IgD-negative memory B cell (primary cell): Measurements from ENCODE around the gene JAG1. TPM values are rescaled to one million over a fixed set of nuclear protein-coding genes. Genes with fewer than 3 reads are reported as not detected.
"Not testable (repeated sequence)": the region's sequence is repeated elsewhere in the genome, so short reads cannot be mapped to it uniquely, and the experiment has no call there.

ENCODE experiments used
- H3K27ac Mint-ChIP-seq, 3 donors: one replicate each; pipeline ENCODE4 v1.8.0; 2020 to 2022; ENCODE audit warnings: mild to moderate bottlenecking in 3 of 3, mixed read lengths in 3 of 3, moderate library complexity in 1 of 3
- H3K27me3 Mint-ChIP-seq: one replicate; pipeline ENCODE4 v1.8.0; 2021; ENCODE audit warnings: mixed read lengths
- H3K36me3 Mint-ChIP-seq: one replicate; pipeline ENCODE4 v1.8.0; 2020; ENCODE audit warnings: mild to moderate bottlenecking, mixed read lengths
- H3K4me1 Mint-ChIP-seq, 3 donors: one replicate each; pipeline ENCODE4 v1.8.0; 2020 to 2022; ENCODE audit warnings: mixed read lengths in 3 of 3, mild to moderate bottlenecking in 1 of 3
- H3K4me3 Mint-ChIP-seq, 4 donors: one replicate each; pipeline ENCODE4 v1.8.0; 2020 to 2022; ENCODE audit warnings: mild to moderate bottlenecking in 4 of 4, mixed read lengths in 4 of 4, moderate library complexity in 3 of 4
- H3K9me3 Mint-ChIP-seq, 3 donors: one replicate each; pipeline ENCODE4 v1.8.0; 2020 to 2021; ENCODE audit warnings: mixed read lengths in 3 of 3, mild to moderate bottlenecking in 1 of 3
- polyA plus RNA-seq: library from polyadenylated mRNA; unstranded; fragments of 300-500 nt; fragmentation: Illumina TruSeq; gene quantifications from one replicate; pipeline ENCODE4 v1.2.3, GENCODE V29; 2021

Gene JAG1
- polyA plus RNA-seq, 1 donor from 2014 or later = not detected

DNA sequence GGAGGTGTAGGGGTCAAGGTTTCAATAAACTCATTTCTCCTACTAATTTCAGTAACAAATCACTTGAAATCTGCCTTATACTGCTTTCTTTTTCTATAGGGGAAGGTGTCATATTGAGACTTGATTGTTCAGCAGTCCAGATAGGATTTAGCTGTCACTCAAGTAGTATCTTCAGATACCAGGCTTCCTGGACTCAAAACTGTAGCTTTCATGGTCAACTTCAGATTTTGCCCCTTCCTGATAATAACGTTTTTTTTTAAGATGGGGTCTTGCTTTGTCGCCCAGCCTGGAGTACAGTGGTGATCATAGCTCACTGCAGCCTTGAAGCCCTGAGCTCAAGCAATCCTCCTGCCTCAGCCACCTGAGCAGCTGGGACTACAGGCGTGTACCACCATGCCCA is 77.8 kb downstream of the JAG1 start:
- H3K27ac Mint-ChIP-seq = no peak overlapping the region
- H3K9me3 Mint-ChIP-seq = no peaks in the 10 kb centered on the region
- peaks cover 11% of the 10 kb centered on the region for H3K36me3 Mint-ChIP-seq
- H3K27me3 Mint-ChIP-seq = no peaks in the 10 kb centered on the region
- no peaks in the 10 kb centered on the region for H3K4me1 Mint-ChIP-seq
- H3K4me3 Mint-ChIP-seq = no peak overlapping the region

DNA sequence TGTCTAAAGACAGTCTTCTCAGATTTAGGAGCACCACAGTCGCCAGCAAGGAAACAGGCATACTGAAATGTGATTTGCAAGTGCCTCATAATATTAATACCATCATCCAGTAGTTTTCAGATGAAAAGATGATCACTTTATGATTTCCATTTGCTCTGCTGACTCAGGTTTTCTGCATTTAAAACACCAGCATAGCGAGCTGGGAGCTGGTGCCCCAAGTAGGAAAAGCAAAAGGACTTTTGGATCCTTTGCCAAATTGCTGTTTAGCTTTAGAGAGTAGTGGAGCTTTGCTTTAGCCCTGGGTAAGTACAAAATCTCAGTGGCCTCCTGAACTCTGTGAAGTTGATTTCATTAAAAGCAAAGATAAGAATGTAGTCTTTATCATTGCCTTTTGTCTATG is 78.5 kb downstream of the JAG1 start:
- Mint-ChIP-seq H3K27me3 (no peaks in the 10 kb centered on the region), H3K4me1 (no peaks in the 10 kb centered on the region), H3K4me3 (no peak overlapping the region), H3K36me3 (peaks cover 11% of the 10 kb centered on the region), H3K9me3 (no peaks in the 10 kb centered on the region), H3K27ac (no peak overlapping the region)

DNA sequence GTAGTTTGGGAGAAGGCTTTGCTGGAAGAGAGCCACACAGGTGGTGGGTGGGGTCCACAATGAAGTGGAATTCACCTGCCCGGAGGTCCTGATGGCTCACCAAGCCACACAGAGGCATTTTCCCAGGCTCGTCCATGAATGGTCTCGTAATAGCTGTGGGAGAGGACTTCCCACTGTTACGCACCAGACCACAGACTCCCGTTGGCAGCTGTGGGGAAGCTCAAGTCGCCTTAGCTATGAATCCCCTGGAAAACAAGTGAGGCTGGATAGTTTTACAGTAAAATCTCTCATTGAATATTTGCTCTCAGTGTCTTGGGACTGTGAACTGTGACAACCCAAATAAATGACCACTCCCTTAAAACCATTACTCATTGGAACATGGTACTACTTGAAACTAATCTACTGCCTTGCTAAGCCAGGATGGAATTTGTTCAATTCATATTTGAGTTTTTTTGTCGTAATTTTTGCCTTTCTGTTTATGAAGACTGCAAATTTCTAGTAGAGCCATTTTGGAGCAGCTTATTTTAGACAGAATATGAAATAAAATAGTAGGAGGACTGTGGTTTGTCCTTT is 79.4 kb downstream of the JAG1 start:
- Mint-ChIP-seq H3K27me3 (no peaks in the 10 kb centered on the region), H3K4me1 (no peaks in the 10 kb centered on the region), H3K27ac (no peak overlapping the region), H3K36me3 (peaks cover 14% of the 10 kb centered on the region), H3K4me3 (no peak overlapping the region), H3K9me3 (no peaks in the 10 kb centered on the region)

DNA sequence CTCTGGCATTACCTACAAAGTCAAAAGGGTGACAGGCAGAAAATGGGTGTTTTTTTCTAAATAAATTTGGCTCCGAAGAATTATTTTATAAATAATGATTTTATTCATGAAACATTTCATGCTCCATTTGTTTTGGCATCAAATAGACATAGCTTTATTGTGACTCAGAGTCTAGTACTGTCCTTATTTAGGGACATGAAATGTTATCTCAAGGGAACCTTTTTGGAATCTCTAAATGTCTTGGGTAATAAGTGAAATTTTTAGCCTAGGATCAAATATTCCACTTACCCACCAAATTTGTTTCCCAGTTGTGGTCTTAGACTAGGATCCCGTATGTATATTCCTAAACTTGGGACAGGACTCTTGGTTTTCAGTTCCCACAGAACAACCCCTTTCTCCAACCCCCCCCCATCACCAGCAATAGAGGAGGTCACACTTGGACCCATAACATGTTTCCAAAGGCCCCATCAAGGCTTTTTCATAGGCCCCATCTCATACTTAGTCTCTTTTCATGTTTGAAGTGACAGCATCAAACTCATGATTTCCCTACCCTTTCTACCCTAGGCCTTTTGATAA is 81.8 kb downstream of the JAG1 start:
- peaks cover 11% of the 10 kb centered on the region for H3K36me3 Mint-ChIP-seq

DNA sequence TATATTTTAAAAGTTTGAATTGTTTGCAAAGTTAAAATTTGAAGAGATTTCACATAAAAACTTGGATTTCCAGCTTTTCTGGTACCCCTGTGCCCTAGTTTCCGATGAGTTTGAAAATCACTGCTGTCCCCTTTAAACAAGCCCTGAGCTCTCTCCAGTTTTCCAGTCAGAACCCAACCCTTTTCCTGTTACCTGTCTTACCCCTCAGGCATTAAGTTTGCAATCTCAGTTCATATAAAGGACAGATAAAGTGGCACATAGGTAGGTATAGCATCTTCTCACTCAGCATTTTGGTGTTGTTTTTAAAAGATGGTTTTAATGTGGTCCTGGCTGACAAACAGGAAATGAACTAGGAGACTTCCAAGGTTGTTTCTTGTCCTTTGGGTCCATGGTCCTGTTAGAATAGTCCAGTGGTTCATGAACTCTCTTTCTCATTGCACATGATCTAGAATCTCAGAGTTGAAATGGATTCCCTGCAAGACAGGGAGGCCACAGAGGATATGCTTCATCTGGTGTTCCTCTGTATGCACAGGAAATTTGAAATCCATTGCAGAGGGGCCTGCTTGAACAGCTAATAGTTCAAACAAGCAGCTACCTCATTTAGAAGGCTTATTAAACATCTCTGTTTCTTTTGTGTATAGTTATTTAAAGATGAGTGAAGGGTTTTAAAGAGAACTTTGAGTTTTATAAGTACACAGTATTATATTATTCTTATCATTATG is 82.7 kb downstream of the JAG1 start:
- H3K27me3 Mint-ChIP-seq = no peaks in the 10 kb centered on the region
- no peaks in the 10 kb centered on the region for H3K9me3 Mint-ChIP-seq
- H3K4me3 Mint-ChIP-seq = no peak overlapping the region
- no peak overlapping the region for H3K27ac Mint-ChIP-seq
- no peaks in the 10 kb centered on the region for H3K4me1 Mint-ChIP-seq
- peaks cover 16% of the 10 kb centered on the region for H3K36me3 Mint-ChIP-seq

More for the DNA sequence above, 81.8 kb downstream of the JAG1 start:
- Mint-ChIP-seq H3K27me3 (no peaks in the 10 kb centered on the region), H3K27ac (no peak overlapping the region), H3K4me1 (no peaks in the 10 kb centered on the region), H3K4me3 (no peak overlapping the region), H3K9me3 (no peaks in the 10 kb centered on the region)

DNA sequence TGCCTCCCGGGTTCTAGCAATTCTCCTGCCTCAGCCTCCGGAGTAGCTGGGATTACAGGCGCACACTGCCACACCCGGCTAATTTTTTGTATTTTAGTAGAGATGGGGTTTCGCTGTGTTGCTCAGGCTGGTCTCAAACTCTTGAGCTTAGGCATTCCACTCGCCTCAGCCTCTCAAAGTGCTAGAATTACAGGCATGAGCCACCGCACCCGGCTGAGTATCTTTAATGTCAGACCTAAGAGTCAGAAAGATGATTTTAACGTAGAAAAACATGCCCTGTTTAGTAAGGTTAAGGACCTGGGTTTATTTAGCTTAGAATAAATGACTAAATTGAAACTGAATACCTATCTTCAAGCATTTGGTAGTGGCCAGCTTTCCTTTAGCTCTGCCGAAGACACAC is 83.4 kb downstream of the JAG1 start:
- not testable (repeated sequence) for H3K27me3 Mint-ChIP-seq, H3K27ac Mint-ChIP-seq, H3K9me3 Mint-ChIP-seq, H3K4me1 Mint-ChIP-seq, H3K4me3 Mint-ChIP-seq
- peaks cover 14% of the 10 kb centered on the region for H3K36me3 Mint-ChIP-seq

Other genes with a start within 250 kb of the JAG1 start
- gene MKKS, start 239.8 kb downstream of the JAG1 start, polyA plus RNA-seq = 30.4 TPM
- gene SLX4IP, start 238.7 kb downstream of the JAG1 start, polyA plus RNA-seq = 2.0 TPM